NCI-H2029 (cell line): Measurements from ENCODE around the gene PIGU.

Experiments
- DNase-seq: peaks from one replicate; lab custom pipeline; 2025; lab: John Stamatoyannopoulos, UW

The PIGU gene

GRCh38 chr20:34512266-34512954 lies 164.5 kb downstream of the PIGU start:
- no peak for DNase-seq

GRCh38 chr20:34511891-34512265 lies 165.0 kb downstream of the PIGU start:
- DNase-seq: no peak

- DNase-seq: no peak
These were observed 166.3 kb downstream of the PIGU start for GRCh38 chr20:34510575-34510974.
